CD4-positive, alpha-beta T cell treated with Interleukin-21 for 1 hour (primary cell): ENCODE data around the gene LRRFIP1.

Experiments used
- DNase-seq: peaks from one replicate; pipeline ENCODE4 v3.0.0-alpha.2; 2020

Gene LRRFIP1

DNA sequence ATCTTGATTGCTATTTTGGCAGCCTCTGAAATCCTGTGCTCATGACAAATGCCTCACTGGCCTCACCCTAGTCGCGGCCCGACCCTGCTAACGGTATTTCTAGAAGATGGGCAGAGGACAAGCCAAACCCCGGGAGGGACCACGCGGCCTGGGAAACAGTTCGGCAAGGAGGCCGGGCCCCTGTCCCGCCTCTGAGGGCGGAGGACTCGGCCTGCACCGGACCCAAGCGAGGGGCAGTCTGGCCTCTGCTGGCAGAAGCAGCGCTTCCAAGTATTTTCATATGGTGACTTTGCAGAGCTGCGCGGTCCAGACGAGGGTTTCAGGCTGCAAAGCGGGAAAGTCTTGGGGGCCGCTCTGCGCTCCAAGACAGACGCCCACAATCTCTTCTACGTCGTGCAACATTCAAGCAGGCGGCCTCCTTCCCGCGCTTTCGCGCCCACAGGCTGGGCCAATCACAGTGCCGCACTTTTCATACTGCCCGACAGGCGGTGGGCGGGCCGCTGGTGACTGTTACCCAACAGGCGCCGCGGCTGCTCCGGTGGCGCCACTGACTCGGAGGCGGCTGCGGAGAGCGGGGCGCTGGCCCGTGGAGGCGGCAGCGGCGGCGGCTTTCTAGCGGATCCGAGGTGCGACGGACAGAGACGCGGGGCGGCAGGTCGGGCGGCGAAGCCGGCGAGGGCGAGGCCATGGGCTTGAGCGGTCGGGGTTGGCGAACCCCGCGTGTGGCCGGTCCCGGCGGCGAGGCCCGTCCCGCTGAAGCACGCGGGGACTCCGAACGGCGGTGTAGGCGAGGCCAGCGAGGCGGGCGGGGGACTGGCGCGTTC, 171.1 kb downstream of the LRRFIP1 start, which contains the start of gene RBM44:
RBM44 (plus strand) TSS at position 544 of the 824 bp plus-strand sequence. CDS start 14,831 bp downstream, outside the sequence.
- DNase-seq = no peak

GRCh38 chr2:237799060-237799428, 171.7 kb downstream of the LRRFIP1 start:
- no peak for DNase-seq

DNA sequence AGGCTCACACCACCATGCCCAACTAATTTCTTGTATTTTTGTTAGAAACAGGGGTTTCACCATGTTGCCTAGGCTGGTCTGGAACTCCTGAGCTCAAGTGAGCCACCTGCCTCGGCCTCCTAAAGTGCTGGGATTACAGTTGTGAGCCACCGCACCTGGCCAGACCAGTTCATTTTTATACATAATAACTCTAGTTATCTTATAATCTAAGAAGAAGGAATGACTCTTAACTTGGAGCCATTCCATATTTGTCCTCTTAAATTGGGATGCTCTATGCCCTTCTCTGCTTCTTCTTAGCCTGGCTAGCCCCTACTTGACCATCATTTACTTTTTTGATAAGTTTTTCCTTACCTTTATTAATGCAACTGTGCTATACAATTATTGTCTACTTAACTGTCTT, 174.1 kb downstream of the LRRFIP1 start:
- DNase-seq = no peak

DNA sequence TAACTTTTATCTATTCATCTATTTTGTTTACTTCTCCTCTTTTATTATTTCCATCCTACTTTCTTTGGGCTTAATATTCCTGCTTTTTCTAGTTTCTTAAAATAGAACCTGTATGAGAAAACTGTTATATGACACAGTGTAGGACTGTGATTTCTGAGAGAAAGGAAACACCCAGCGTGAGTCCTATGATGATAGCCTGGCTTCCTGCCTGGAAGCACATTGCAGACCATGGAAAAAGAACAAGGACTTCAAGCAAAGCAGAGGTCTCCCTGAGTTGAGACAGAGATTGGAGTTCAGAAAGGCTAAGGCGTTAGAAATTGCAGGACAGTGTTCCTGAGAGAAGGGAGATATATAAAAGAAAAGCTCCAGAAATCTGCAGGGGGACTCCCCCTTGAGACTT, 178.9 kb downstream of the LRRFIP1 start:
- no peak for DNase-seq

GRCh38 chr2:237815637-237816036, 188.2 kb downstream of the LRRFIP1 start:
- no peak for DNase-seq

DNA sequence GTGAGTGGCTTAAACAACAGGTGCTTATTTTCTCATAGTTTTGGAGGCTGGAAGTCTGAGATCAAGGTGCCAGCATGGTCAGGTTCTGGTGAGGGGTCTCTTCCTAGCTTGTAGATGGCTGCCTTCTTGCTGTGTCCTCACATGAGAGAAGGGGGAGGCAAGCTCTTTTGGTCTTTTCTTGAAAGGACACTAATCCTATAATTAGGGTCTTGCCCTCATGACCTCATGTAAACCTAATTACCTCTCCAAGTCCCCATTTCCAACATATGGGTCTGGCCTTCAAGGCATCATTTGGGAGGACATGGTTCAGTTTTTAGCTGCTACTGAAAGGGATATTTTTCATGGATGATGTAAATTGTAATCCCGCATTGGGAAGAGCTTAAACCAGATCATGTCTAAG, 189.1 kb downstream of the LRRFIP1 start:
- no peak for DNase-seq

DNA sequence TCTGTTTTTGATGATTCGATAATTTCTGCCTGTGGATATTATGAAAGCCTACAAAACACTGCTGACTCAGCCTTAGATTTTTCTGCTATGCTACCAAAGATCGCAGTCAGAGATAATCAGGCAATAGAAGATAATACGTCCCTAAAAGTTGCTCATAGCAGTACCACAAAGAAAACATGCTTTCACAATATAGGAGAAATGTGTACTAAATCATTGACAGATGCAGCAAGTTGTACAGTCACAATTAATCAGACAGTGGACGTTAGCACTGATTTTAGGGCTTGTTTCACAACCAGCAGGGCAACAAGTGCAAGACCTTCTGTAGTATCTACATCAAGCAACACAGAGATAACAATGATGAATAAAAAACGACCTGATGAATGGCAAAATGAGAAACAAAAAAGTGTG, 190.7 kb downstream of the LRRFIP1 start:
- no peak for DNase-seq

DNA sequence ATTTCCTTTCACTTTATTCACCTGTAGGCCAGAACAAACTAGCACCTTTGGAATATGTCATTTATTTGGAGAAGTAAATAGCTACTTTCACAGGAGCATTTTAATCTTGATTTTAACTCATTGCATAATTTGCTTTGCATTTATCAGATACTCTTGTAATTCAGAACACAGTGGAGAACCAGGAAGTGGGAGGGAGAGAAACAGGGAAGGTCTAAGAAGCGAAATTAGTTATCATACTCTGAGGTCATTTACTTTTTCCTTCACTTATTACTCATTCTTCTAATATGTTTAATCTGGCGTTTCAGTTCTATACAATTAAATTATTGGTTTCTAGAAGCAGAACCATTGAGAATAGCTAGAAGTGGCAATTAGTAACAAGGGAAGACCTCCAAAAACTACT, 191.8 kb downstream of the LRRFIP1 start:
- DNase-seq = no peak

DNA sequence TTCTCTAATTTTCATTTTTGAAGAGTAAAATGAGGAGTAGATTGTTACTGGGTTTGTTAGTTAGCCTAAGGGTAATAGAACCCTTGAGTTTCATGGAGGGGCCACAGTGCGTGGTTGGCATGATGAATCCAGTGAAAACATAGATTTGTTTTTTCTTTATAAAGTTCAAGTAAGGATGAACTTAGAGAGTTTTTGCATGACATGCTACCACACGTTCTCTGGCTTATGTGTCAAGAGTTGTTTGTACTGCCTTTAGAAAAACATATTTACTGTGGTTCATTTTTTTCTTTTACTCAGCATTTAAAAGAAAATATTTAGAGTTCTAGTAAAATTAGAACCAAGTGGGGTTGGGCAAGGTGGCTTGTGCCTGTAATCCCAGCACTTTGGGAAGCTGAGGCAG, 193.0 kb downstream of the LRRFIP1 start:
- DNase-seq = no peak

- DNase-seq = no peak
Observed at GRCh38 chr2:237823544-237823943, 196.2 kb downstream of the LRRFIP1 start.

- DNase-seq = no peak
Observed at GRCh38 chr2:237824085-237824484, 196.7 kb downstream of the LRRFIP1 start.

DNA sequence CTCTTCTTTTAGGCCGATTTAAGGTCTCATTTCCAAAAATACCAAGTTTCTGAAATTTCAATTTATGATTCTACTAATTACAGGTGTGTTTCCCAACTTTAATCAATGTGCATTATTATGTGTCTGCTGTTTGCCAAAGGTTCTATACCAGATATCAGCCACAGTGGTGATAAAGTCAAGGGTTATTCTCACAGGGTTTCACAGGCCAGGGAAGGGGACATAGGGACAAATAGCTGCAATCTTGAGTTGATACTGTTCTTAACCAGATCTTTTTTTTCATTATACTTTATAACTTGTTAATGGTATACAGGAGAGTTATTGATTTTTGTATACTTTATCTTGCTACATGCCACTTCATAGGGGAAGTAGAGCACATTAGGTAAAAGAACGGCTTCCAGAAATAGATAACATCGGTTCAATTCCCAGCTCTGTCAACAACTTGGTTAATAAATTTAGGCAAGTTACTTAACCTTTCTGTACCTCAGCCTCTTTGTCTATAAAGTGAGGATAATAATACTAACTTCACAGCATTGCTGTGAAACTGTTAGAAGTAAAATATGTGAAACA, 200.1 kb downstream of the LRRFIP1 start:
- DNase-seq = no peak
